Colonic mucosa (tissue), 4 donors: ENCODE data around the gene BBS5. TPM values are rescaled to one million over a fixed set of nuclear protein-coding genes. Genes with fewer than 3 reads are reported as not detected.
A peak's percentile ranks its signal among the peaks of the same experiment; 100 is the strongest.

Experiments used
- DNase-seq: peaks from one replicate; pipeline ENCODE4 v3.0.0-alpha.2; 2020
- H3K27ac ChIP-seq: fragments of 200-600 bp; one replicate; pipeline ENCODE4 v1.8.0; 2021
- H3K27me3 ChIP-seq: fragments of 200-600 bp; one replicate; pipeline ENCODE4 v1.8.0; 2021
- H3K36me3 ChIP-seq: fragments of 200-600 bp; one replicate; pipeline ENCODE4 v1.8.0; 2021
- H3K4me1 ChIP-seq: fragments of 200-600 bp; one replicate; pipeline ENCODE4 v1.8.0; 2021; ENCODE audit warnings: mild to moderate bottlenecking
- H3K4me3 ChIP-seq: fragments of 200-600 bp; one replicate; pipeline ENCODE4 v1.8.0; 2021
- H3K9ac ChIP-seq, 2 donors: one replicate each; pipeline ENCODE4 v1.7.0; 2013; ENCODE audit warnings: control low read depth in 2 of 2, low read depth in 2 of 2, low read length in 2 of 2
- H3K9me3 ChIP-seq: fragments of 200-600 bp; one replicate; pipeline ENCODE4 v1.8.0; 2021
- intact Hi-C: fragments of 100-400 bp; cut with DNase I; formaldehyde crosslinking; loops from one replicate; pipeline ENCODE4 v1.14.1; 2022
- total RNA-seq, 2 donors: library from RNA; stranded (reverse); fragmentation: NEBNext Ultra II Directional in 1 of 2; extraction: Animal tissue kit (Norgen Biotek cat#: 25700) in 1 of 2; gene quantifications; one replicate each; pipeline ENCODE4 v1.2.1, GENCODE V29; 2021
- TF ChIP-seq, protein P1 (sequence below): fragments of 200-600 bp; IDR thresholded peaks from one replicate; pipeline ENCODE4 v1.8.0; 2022; ENCODE audit warnings: antibody characterized with exemption, mild to moderate bottlenecking
- donor health status: healthy.
- donor health status: DM: no; HTN: no; CAD: no.
- donor health status: DM: no; HTN: no; CAD: no.

Gene BBS5
- total RNA-seq, 2 donors from 2014 or later = 1.9 to 2.4 TPM

DNA sequence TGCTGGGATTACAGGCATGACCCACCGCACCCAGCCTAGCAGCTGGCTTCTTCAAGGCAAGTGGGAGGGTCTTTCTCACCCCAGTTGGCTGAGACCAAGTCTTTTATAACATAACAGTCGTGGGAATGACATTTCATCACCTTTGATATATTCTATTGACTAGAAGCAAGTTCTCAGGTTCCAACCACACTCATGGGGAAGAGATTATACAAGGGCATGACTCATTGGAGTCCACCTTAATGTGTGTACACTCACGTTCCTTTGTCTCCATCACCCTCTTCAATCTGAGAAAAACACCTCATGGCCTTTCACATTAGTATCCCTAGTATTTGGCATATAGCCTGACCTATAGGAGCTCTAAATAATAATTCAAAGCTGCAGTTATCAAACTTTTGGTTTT is 2.8 kb upstream of the BBS5 start:
- Histone ChIP-seq H3K27ac (no peak overlapping the region), H3K4me3 (no peak overlapping the region), H3K27me3 (no peaks in the 10 kb centered on the region), H3K36me3 (no peaks in the 10 kb centered on the region), H3K9me3 (no peaks in the 10 kb centered on the region), H3K9ac (no peak overlapping the region), H3K4me1 (no peaks in the 10 kb centered on the region)
- intact Hi-C loops = no loop called here
- TF ChIP-seq, protein P1, sequence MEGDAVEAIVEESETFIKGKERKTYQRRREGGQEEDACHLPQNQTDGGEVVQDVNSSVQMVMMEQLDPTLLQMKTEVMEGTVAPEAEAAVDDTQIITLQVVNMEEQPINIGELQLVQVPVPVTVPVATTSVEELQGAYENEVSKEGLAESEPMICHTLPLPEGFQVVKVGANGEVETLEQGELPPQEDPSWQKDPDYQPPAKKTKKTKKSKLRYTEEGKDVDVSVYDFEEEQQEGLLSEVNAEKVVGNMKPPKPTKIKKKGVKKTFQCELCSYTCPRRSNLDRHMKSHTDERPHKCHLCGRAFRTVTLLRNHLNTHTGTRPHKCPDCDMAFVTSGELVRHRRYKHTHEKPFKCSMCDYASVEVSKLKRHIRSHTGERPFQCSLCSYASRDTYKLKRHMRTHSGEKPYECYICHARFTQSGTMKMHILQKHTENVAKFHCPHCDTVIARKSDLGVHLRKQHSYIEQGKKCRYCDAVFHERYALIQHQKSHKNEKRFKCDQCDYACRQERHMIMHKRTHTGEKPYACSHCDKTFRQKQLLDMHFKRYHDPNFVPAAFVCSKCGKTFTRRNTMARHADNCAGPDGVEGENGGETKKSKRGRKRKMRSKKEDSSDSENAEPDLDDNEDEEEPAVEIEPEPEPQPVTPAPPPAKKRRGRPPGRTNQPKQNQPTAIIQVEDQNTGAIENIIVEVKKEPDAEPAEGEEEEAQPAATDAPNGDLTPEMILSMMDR = no peak
- DNase-seq = no peak

DNA sequence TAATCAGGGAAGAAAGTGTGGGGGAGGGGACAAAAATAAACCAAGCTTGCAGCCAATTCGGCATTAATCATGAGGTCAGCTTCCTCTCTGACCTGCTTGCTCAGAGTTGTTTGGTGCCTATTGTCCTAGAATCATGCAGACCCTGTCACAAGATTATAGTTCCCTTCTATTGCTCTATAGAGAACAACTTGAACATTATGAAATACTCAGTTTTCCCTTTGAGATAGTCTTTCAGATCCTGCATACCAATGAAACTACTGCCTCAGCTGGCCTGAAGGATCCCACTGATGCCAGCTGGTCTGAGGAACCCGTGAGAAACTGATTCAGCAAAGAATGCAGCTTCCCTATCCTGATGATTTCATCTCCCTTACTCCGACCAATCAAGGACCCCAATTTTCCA is 955 bp upstream of the BBS5 start:
- intact Hi-C loops = no loop called here
- no peaks in the 10 kb centered on the region for H3K36me3 ChIP-seq
- no peaks in the 10 kb centered on the region for H3K4me1 ChIP-seq
- TF ChIP-seq, protein P1 = no peak
- H3K4me3 ChIP-seq = no peak overlapping the region
- H3K9ac ChIP-seq = no peak overlapping the region
- no peaks in the 10 kb centered on the region for H3K27me3 ChIP-seq
- no peak for DNase-seq
- no peaks in the 10 kb centered on the region for H3K9me3 ChIP-seq
- no peak overlapping the region for H3K27ac ChIP-seq

DNA sequence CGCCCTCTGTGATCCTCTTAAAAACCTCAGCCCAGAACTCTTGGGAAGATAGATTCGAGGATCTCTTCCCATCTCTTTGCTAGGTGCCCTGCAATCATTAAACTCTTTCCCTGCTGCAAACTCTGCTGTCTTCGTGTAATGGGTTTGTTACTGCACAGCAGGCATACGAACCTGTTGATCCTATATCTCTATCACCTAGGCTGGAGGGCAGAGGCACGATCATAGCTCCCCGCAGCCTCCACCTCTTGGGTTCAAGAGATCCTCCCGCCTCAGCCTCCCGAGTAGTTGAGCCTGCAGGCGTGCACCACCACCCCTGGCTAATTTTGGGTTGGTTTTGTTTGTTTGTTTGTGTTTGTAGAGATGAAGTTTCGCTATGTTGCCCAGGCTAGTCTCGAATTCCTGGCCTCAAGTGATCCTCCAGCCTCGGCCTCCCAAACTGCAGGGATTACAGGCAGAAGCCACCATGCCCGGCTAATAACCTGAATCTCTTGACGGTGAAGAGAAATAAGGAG is 493 bp upstream of the BBS5 start:
- Histone ChIP-seq H3K9me3 (no peaks in the 10 kb centered on the region), H3K27ac (peak overlapping the region; percentile 15), H3K4me3 (peak overlapping the region; percentile 60), H3K4me1 (no peaks in the 10 kb centered on the region), H3K36me3 (no peaks in the 10 kb centered on the region), H3K9ac (peak overlapping the region; percentile 66 to 75), H3K27me3 (no peaks in the 10 kb centered on the region)
- intact Hi-C loops = no loop called here
- TF ChIP-seq, protein P1 = no peak
- DNase-seq = no peak

DNA sequence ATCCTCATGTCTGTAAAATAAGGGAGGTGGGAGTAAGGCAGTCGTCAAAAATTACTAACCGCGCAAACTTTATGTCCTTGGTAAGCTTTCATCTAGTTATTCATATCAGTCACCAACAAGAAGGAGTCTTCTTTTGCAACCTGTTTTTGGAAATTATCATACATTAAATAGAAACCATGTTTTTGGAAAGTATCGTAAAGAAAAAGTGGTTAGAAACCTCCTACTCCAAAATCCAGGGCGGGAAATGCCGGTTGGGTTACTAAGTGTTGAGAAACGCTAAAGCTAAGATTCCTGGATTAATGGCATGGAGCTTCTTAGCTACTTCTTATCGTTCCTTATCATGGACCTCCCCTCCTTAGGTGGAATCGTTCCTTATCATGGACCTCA is 778 bp downstream of the BBS5 start:
- H3K27ac ChIP-seq = no peak overlapping the region
- TF ChIP-seq, protein P1 = no peak
- peak overlapping the region; percentile 60 for H3K4me3 ChIP-seq
- peak overlapping the region; percentile 66 to 75 for H3K9ac ChIP-seq
- no peaks in the 10 kb centered on the region for H3K27me3 ChIP-seq
- intact Hi-C loops = no loop called here
- DNase-seq = no peak
- H3K4me1 ChIP-seq = no peaks in the 10 kb centered on the region
- H3K36me3 ChIP-seq = no peaks in the 10 kb centered on the region
- H3K9me3 ChIP-seq = no peaks in the 10 kb centered on the region

DNA sequence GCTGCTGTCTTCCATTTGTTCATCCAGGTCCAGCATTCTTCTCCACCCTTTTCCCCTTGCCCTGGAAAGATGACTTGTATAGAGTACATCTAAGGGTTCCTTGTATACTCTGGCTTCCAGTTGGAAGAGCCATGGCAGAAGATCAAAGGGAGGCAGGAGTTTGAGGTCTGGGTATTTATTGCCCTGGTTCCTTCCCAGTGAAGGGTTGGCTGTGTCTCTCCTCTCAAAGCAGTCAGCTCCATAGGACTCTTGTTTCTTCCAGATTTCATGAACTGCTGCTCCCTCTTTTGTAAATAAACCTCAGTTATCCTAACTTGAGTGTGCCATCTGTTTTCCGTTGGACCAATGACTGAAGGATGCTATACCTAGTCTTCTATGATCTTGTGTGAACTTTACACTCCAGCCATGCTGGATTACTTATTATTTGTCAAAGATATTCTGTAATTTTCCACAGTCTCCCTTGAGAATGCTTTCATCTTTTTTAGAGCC is 6.4 kb downstream of the BBS5 start:
- Histone ChIP-seq H3K9me3 (no peaks in the 10 kb centered on the region), H3K4me1 (no peaks in the 10 kb centered on the region), H3K4me3 (no peak overlapping the region), H3K36me3 (no peaks in the 10 kb centered on the region), H3K27me3 (no peaks in the 10 kb centered on the region), H3K27ac (no peak overlapping the region), H3K9ac (no peak overlapping the region)
- TF ChIP-seq, protein P1 = no peak
- intact Hi-C loops = no loop called here
- DNase-seq = no peak
